Testis (tissue), 3 donors: ENCODE results near the gene SIGLEC9. TPM values are rescaled to one million over a fixed set of nuclear protein-coding genes. Genes with fewer than 3 reads are reported as not detected.

Experiments
- DNase-seq: peaks from one replicate; pipeline ENCODE4 v3.0.0-alpha.2; 2019
- H3K27ac ChIP-seq, 2 donors: fragments of 200-600 bp; sonication (generic); one replicate each; pipeline ENCODE4 v1.5.1; 2019
- H3K27me3 ChIP-seq: fragments of 200-600 bp; sonication (generic); one replicate; pipeline ENCODE4 v1.5.1; 2019
- H3K36me3 ChIP-seq: fragments of 200-600 bp; sonication (generic); one replicate; pipeline ENCODE4 v1.5.1; 2017; ENCODE audit warnings: low read depth; ENCODE audit errors: missing control alignments
- H3K4me1 ChIP-seq: fragments of 200-600 bp; sonication (generic); one replicate; pipeline ENCODE4 v1.5.1; 2019
- H3K4me3 ChIP-seq, 2 donors: fragments of 200-600 bp; sonication (generic); one replicate each; pipeline ENCODE4 v1.5.1; 2017 to 2019
- H3K9me3 ChIP-seq: fragments of 200-600 bp; sonication (generic); one replicate; pipeline ENCODE4 v1.5.1; 2017
- POLR2A ChIP-seq: fragments of 450-650 bp; IDR thresholded peaks from one replicate; pipeline ENCODE4 v1.6.1; 2017; ENCODE audit warnings: antibody characterized with exemption, mild to moderate bottlenecking, moderate library complexity
- WGBS, 2 donors: methylation state at CpG; one replicate each; pipeline ENCODE4 v1.1.5; 2018; 5-methylcytosine and 5-hydroxymethylcytosine counted together
- intact Hi-C: fragments of 100-400 bp; cut with DNase I; formaldehyde crosslinking; loops from one replicate; pipeline ENCODE4 v1.15.1; 2023; ENCODE audit warnings: low total_unique reads
- polyA plus RNA-seq: library from polyadenylated mRNA; stranded (reverse); fragments of 350-450 nt; fragmentation: Illumina TruSeq; extraction: RNeasy Lipid Tissue Mini Kit (QIAGEN cat#74804); gene quantifications from one replicate; pipeline ENCODE4 v1.2.3, GENCODE V29; 2014; ENCODE audit warnings: low read depth, low replicate concordance; ENCODE audit not compliant: insufficient read depth
- total RNA-seq, 2 donors: library from RNA; depleted of rRNA; stranded (reverse); fragments of >200 nt; gene quantifications; one replicate each; pipeline ENCODE4 v1.2.3, GENCODE V29; 2016
- TF ChIP-seq, protein P1 (sequence below), 3 experiments: fragments of 450-650 bp in 2 of 3; fragments of 200-600 bp in 1 of 3; sonication (generic) in 1 of 3; IDR thresholded peaks; one replicate each; pipeline ENCODE4 v1.5.1; 2016 to 2019; ENCODE audit warnings: antibody characterized with exemption in 3 of 3, mild to moderate bottlenecking in 2 of 3, moderate library complexity in 1 of 3

SIGLEC9 gene
- total and polyA plus RNA-seq, 3 donors from 2014 or later, result 2.6 to 5.1 (median 3.2) TPM

DNA sequence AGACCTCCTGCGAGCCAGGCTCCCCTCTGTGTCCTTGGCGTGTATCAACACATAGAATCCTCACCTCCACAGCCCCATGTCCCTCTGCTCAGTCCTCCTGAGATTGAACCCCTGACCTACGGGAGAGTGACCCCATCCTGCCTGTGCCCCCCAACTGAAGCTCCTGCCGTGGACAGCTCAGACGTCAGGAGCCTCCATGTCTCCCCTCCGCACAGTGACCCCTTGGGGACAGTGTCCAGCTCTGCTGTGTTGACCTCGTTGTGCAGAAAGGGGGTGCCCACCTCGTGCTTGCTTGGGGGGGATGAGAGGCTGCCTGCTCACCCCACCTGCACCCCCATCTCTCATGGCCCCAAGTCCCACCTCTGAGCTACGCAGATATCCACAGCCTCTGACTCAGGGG lies 490 bp upstream of the SIGLEC9 start:
- TF ChIP-seq, protein P1, sequence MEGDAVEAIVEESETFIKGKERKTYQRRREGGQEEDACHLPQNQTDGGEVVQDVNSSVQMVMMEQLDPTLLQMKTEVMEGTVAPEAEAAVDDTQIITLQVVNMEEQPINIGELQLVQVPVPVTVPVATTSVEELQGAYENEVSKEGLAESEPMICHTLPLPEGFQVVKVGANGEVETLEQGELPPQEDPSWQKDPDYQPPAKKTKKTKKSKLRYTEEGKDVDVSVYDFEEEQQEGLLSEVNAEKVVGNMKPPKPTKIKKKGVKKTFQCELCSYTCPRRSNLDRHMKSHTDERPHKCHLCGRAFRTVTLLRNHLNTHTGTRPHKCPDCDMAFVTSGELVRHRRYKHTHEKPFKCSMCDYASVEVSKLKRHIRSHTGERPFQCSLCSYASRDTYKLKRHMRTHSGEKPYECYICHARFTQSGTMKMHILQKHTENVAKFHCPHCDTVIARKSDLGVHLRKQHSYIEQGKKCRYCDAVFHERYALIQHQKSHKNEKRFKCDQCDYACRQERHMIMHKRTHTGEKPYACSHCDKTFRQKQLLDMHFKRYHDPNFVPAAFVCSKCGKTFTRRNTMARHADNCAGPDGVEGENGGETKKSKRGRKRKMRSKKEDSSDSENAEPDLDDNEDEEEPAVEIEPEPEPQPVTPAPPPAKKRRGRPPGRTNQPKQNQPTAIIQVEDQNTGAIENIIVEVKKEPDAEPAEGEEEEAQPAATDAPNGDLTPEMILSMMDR (IDR thresholded peaks at IDR 0.05), result no peak
- TF ChIP-seq POLR2A, result no peak
- peak overlapping the region; percentile 55 to 84 for H3K27ac ChIP-seq
- H3K27me3 ChIP-seq, result no peaks in the 10 kb centered on the region
- H3K4me1 ChIP-seq, result peaks cover 49% of the 10 kb centered on the region
- H3K4me3 ChIP-seq, result no peak overlapping the region
- no peaks in the 10 kb centered on the region for H3K36me3 ChIP-seq
- DNase-seq, result no peak
- intact Hi-C loops, result no loop called here
- no peaks in the 10 kb centered on the region for H3K9me3 ChIP-seq
- WGBS, 2 donors, result 87 to 100% methylated on average over 2 to 9 of the region's 9 CpGs

DNA sequence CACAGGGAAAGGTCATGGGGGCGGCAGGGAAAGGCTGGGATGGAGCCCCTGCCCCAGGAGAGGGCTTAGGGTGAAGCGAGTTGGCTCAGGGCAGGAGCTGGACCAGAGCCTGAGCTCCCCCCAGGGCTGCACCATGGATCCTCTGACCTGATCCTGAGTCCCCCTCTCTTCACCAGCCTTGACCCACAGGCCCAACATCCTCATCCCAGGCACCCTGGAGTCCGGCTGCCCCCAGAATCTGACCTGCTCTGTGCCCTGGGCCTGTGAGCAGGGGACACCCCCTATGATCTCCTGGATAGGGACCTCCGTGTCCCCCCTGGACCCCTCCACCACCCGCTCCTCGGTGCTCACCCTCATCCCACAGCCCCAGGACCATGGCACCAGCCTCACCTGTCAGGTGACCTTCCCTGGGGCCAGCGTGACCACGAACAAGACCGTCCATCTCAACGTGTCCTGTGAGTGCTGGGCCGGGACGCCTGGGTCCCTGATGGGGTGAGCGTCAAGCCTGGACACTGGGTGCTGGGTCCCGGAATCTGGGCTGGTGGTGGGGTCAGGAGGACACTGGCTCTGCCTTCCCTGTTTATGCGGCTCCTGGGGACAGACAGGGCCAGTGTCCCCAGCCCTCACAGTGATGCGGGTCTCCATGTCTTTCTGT lies 842 bp downstream of the SIGLEC9 start:
- Histone ChIP-seq H3K27me3 (no peaks in the 10 kb centered on the region), H3K9me3 (no peaks in the 10 kb centered on the region), H3K36me3 (no peaks in the 10 kb centered on the region), H3K4me1 (peaks cover 50% of the 10 kb centered on the region), H3K4me3 (peak overlapping the region in 1 of 2 donors; percentile 20), H3K27ac (peak overlapping the region; percentile 55 to 84)
- TF ChIP-seq, protein P1 (IDR thresholded peaks at IDR 0.05), result no peak
- TF ChIP-seq POLR2A, result no peak
- WGBS, 2 donors, result 91 to 94% methylated on average over 8 to 16 of the region's 16 CpGs
- intact Hi-C loops, result no loop called here
- no peak for DNase-seq

DNA sequence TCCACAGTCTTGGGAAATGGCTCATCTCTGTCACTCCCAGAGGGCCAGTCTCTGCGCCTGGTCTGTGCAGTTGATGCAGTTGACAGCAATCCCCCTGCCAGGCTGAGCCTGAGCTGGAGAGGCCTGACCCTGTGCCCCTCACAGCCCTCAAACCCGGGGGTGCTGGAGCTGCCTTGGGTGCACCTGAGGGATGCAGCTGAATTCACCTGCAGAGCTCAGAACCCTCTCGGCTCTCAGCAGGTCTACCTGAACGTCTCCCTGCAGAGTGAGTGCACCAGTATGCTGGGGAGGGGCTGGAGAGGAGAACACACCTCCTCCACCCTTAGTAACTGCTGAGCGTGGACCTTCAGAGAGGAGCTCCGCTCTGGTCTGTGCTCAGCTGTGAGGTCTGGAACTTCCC lies 2.3 kb downstream of the SIGLEC9 start:
- no peaks in the 10 kb centered on the region for H3K36me3 ChIP-seq
- no peaks in the 10 kb centered on the region for H3K9me3 ChIP-seq
- no peaks in the 10 kb centered on the region for H3K27me3 ChIP-seq
- H3K27ac ChIP-seq, result peak overlapping the region in 1 of 2 donors; percentile 84
- no peak overlapping the region for H3K4me3 ChIP-seq
- intact Hi-C loops, result no loop called here
- TF ChIP-seq, protein P1 (IDR thresholded peaks at IDR 0.05), result no peak
- TF ChIP-seq POLR2A, result no peak
- peaks cover 56% of the 10 kb centered on the region for H3K4me1 ChIP-seq
- WGBS, 2 donors, result 84 to 95% methylated on average over 5 to 6 of the region's 6 CpGs
- DNase-seq, result no peak

DNA sequence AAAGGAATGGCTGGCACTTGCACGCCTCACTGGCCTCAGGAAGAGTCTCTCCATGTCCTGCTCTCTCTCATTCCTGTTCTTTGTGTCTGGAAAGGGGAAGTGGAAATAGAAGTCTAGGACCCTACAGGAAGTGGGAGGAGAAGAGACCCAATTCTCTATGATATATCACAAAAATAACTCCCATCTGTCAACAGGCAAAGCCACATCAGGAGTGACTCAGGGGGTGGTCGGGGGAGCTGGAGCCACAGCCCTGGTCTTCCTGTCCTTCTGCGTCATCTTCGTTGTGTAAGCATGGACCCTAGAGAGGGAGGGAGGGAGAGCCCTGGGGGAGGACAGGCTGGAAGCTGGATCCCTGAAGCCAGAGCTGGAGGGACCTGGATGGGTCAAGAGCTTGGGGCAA lies 3.0 kb downstream of the SIGLEC9 start:
- Histone ChIP-seq H3K27ac (peak overlapping the region in 1 of 2 donors; percentile 69), H3K36me3 (no peaks in the 10 kb centered on the region), H3K4me1 (peaks cover 58% of the 10 kb centered on the region), H3K9me3 (no peaks in the 10 kb centered on the region), H3K4me3 (no peak overlapping the region), H3K27me3 (no peaks in the 10 kb centered on the region)
- 87 to 88% methylated on average over 4 of the region's 4 CpGs for WGBS, 2 donors
- TF ChIP-seq, protein P1 (IDR thresholded peaks at IDR 0.05), result no peak
- TF ChIP-seq POLR2A, result no peak
- intact Hi-C loops, result no loop called here
- no peak for DNase-seq

DNA sequence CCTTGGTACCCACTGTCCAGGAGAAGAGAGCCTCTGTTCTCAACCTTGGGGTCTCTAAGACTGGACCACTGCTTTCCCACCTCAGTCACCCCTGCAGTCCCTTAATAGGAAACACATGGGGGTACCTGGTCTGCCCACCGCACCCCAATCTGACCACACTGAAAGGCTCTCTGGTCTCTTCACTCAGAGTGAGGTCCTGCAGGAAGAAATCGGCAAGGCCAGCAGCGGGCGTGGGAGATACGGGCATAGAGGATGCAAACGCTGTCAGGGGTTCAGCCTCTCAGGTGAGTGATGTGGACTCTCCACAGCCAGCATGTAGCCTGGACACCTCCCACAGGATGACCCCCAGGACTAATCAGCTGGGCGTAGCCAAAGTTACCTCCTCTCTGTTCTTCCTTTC lies 3.5 kb downstream of the SIGLEC9 start:
- Histone ChIP-seq H3K27me3 (no peaks in the 10 kb centered on the region), H3K36me3 (no peaks in the 10 kb centered on the region), H3K9me3 (no peaks in the 10 kb centered on the region), H3K4me1 (peaks cover 57% of the 10 kb centered on the region), H3K27ac (peak overlapping the region; percentile 50 to 69), H3K4me3 (no peak overlapping the region)
- intact Hi-C loops, result no loop called here
- no peak for DNase-seq
- no peak for TF ChIP-seq POLR2A
- TF ChIP-seq, protein P1 (IDR thresholded peaks at IDR 0.05), result no peak
- WGBS, 2 donors, result 71 to 76% methylated on average over 7 of the region's 7 CpGs
